H1 (cell line): Measurements from ENCODE around the gene CHRNA9. TPM values are rescaled to one million over a fixed set of nuclear protein-coding genes. Genes with fewer than 3 reads are reported as not detected.
A peak's percentile ranks its signal among the peaks of the same experiment; 100 is the strongest.

Experiments
- CTCF ChIA-PET: fragments of 300-600 bp; sonication (Branson Sonifier 250); formaldehyde crosslinking; loops from one replicate; lab custom pipeline; 2021; ENCODE audit not compliant: partially characterized antibody; lab: Charles Lee
- POLR2A ChIA-PET: fragments of 300-600 bp; sonication (Branson Sonifier 250); formaldehyde crosslinking; loops from one replicate; lab custom pipeline; 2021; ENCODE audit warnings: inconsistent platforms; ENCODE audit not compliant: partially characterized antibody; lab: Charles Lee
- DNase-seq, 2 experiments: peaks; one replicate each; pipeline versions ENCODE4 v3.0.0 to v3.0.0-alpha.2; 2010 to 2022; ENCODE audit warnings: low spot score in 2 of 2, low read depth in 1 of 2, mixed read lengths in 1 of 2
- FAIRE-seq: peaks from 2 replicates; lab custom pipeline; 2011; peaks lifted over from hg19 to GRCh38; lab: Jason Lieb, UNC
- H2AFZ ChIP-seq: 2 replicates; pipeline ENCODE4 v1.8.1; 2012; ENCODE audit warnings: low read length, inconsistent platforms
- H2AK5ac ChIP-seq: 2 replicates; pipeline ENCODE4 v1.6.1; 2013; ENCODE audit warnings: low read depth, low read length
- H2BK120ac ChIP-seq: replicated peaks from 2 replicates; pipeline ENCODE3; 2013; ENCODE audit warnings: low read depth, low read length, inconsistent platforms
- H2BK12ac ChIP-seq: 2 replicates; pipeline ENCODE4 v1.6.1; 2013; ENCODE audit warnings: low read depth, low read length
- H2BK15ac ChIP-seq: 2 replicates; pipeline ENCODE4 v1.6.1; 2013; ENCODE audit warnings: low read length
- H2BK20ac ChIP-seq: 2 replicates; pipeline ENCODE4 v1.6.1; 2013; ENCODE audit warnings: low read length
- H2BK5ac ChIP-seq: 2 replicates; pipeline ENCODE4 v1.6.1; 2013; ENCODE audit warnings: low read depth, low read length
- H3K14ac ChIP-seq: 2 replicates; pipeline ENCODE4 v1.6.1; 2013; ENCODE audit warnings: inconsistent platforms; ENCODE audit not compliant: insufficient read length
- H3K18ac ChIP-seq: 2 replicates; pipeline ENCODE4 v1.6.1; 2013; ENCODE audit warnings: low read length; ENCODE audit errors: extremely low read depth
- H3K23ac ChIP-seq: 2 replicates; pipeline ENCODE4 v1.6.1; 2013; ENCODE audit warnings: inconsistent platforms; ENCODE audit not compliant: insufficient read length
- H3K23me2 ChIP-seq: 2 replicates; pipeline ENCODE4 v1.6.1; 2013; ENCODE audit warnings: low read depth, low read length
- H3K27ac ChIP-seq: 2 replicates; pipeline ENCODE4 v1.6.1; 2011; ENCODE audit warnings: low read depth, low read length, inconsistent platforms
- H3K27me3 ChIP-seq, 4 experiments: replicated peaks in 1 of 4; 1 replicate in 1 of 4; 2 replicates in 3 of 4; pipeline versions ENCODE4 v1.6.1 to v1.8.1; 2011 to 2013; ENCODE audit warnings: low read length in 3 of 4, mild to moderate bottlenecking in 3 of 4, inconsistent platforms in 2 of 4, mixed read lengths in 2 of 4, moderate library complexity in 1 of 4; ENCODE audit not compliant: control insufficient read depth in 3 of 4, insufficient read depth in 3 of 4; ENCODE audit errors: extremely low read depth in 1 of 4
- H3K36me3 ChIP-seq, 4 experiments: 2 replicates each; pipeline versions ENCODE4 v1.6.1 to v1.8.1; 2011 to 2013; ENCODE audit warnings: mild to moderate bottlenecking in 4 of 4, low read length in 3 of 4, moderate library complexity in 2 of 4, control low read depth in 1 of 4, inconsistent platforms in 1 of 4; ENCODE audit not compliant: insufficient read depth in 4 of 4, control insufficient read depth in 2 of 4
- H3K4ac ChIP-seq: replicated peaks from 2 replicates; pipeline ENCODE3; 2013; ENCODE audit warnings: low read length, low read depth, mixed read lengths, inconsistent platforms; ENCODE audit not compliant: insufficient read length
- H3K4me1 ChIP-seq, 4 experiments: replicated peaks in 1 of 4; 1 replicate in 1 of 4; 2 replicates in 3 of 4; pipeline versions ENCODE4 v1.6.1 to v1.8.1; 2011 to 2013; ENCODE audit warnings: low read length in 3 of 4, inconsistent platforms in 2 of 4, mixed read lengths in 1 of 4; ENCODE audit not compliant: insufficient read depth in 4 of 4, control insufficient read depth in 3 of 4
- H3K4me2 ChIP-seq, 2 experiments: 2 replicates each; pipeline versions ENCODE4 v1.6.1 to v1.8.1; 2011 to 2013; ENCODE audit warnings: low read depth in 2 of 2, low read length in 2 of 2, control low read depth in 1 of 2, inconsistent platforms in 1 of 2, mild to moderate bottlenecking in 1 of 2; ENCODE audit not compliant: insufficient read depth in 1 of 2
- H3K4me3 ChIP-seq, 4 experiments: fragments of 200-600, 300-600 bp in 1 of 4; sonication (generic), shearing (Covaris generic), sonication (Bioruptor Twin) in 1 of 4; 2 replicates each; pipeline versions ENCODE4 v1.5.1 to v1.8.1; 2011 to 2016; ENCODE audit warnings: low read length in 4 of 4, low read depth in 3 of 4, control low read depth in 2 of 4, inconsistent platforms in 2 of 4, mild to moderate bottlenecking in 2 of 4, mixed read lengths in 1 of 4, moderate library complexity in 1 of 4; ENCODE audit not compliant: insufficient read depth in 2 of 4; ENCODE audit errors: extremely low read depth in 1 of 4
- H3K56ac ChIP-seq: replicated peaks from 2 replicates; pipeline ENCODE3; 2013; ENCODE audit warnings: low read depth, mild to moderate bottlenecking, mixed read lengths, low read length, inconsistent platforms; ENCODE audit not compliant: insufficient read length
- H3K79me1 ChIP-seq: 2 replicates; pipeline ENCODE4 v1.6.1; 2013; ENCODE audit warnings: low read depth, low read length, control low read depth
- H3K79me2 ChIP-seq, 2 experiments: 2 replicates each; pipeline versions ENCODE4 v1.6.1 to v1.8.1; 2012 to 2013; ENCODE audit warnings: low read length in 2 of 2, mild to moderate bottlenecking in 2 of 2, inconsistent platforms in 1 of 2; ENCODE audit not compliant: insufficient read depth in 2 of 2, control insufficient read depth in 1 of 2
- H3K9ac ChIP-seq, 4 experiments: replicated peaks in 1 of 4; 1 replicate in 1 of 4; 2 replicates in 3 of 4; pipeline versions ENCODE4 v1.6.1 to v1.8.1; 2011 to 2013; ENCODE audit warnings: low read depth in 3 of 4, low read length in 3 of 4, control low read depth in 2 of 4, mild to moderate bottlenecking in 2 of 4, moderate library complexity in 2 of 4, inconsistent platforms in 1 of 4; ENCODE audit errors: extremely low read depth in 1 of 4
- H3K9me3 ChIP-seq, 2 experiments: 2 replicates each; pipeline versions ENCODE4 v1.6.1 to v1.8.1; 2012 to 2013; ENCODE audit warnings: mild to moderate bottlenecking in 2 of 2, moderate library complexity in 2 of 2, control low read depth in 1 of 2, inconsistent platforms in 1 of 2, low read depth in 1 of 2, low read length in 1 of 2, mixed read lengths in 1 of 2; ENCODE audit not compliant: insufficient read depth in 2 of 2
- H4K20me1 ChIP-seq, 2 experiments: replicated peaks in 1 of 2; 2 replicates each; pipeline versions ENCODE3 to v1.8.1; 2011 to 2013; ENCODE audit warnings: inconsistent platforms in 2 of 2, low read length in 2 of 2, mild to moderate bottlenecking in 1 of 2; ENCODE audit not compliant: insufficient read depth in 2 of 2, control insufficient read depth in 1 of 2
- H4K5ac ChIP-seq: 2 replicates; pipeline ENCODE4 v1.6.1; 2013; ENCODE audit warnings: low read length, low read depth, mixed read lengths, inconsistent platforms; ENCODE audit not compliant: insufficient read length
- H4K8ac ChIP-seq: 2 replicates; pipeline ENCODE4 v1.8.0; 2013; ENCODE audit warnings: mild to moderate bottlenecking, moderate library complexity, low read length, inconsistent platforms; ENCODE audit not compliant: insufficient read depth; ENCODE audit errors: extremely low read depth
- H4K91ac ChIP-seq: replicated peaks from 2 replicates; pipeline ENCODE3; 2013; ENCODE audit warnings: low read length, mixed read lengths, inconsistent platforms; ENCODE audit not compliant: insufficient read length
- GTF2F1 ChIP-seq: IDR thresholded peaks from 2 replicates; pipeline ENCODE4 v1.6.1; 2012; ENCODE audit warnings: low read depth, low read length, improper control_type of control experiment, borderline replicate concordance
- JUND ChIP-seq: IDR thresholded peaks from 2 replicates; pipeline ENCODE4 v1.6.1; 2011; ENCODE audit warnings: mild to moderate bottlenecking, improper control_type of control experiment, low read length
- WGBS, 2 experiments: shearing (Covaris generic) in 1 of 2; methylation state at CpG; one replicate each; pipeline versions ENCODE4 v1.1.6 to v1.1.7; 2013 to 2015; ENCODE audit warnings: low lambda C conversion rate in 2 of 2, mixed read lengths in 2 of 2, inconsistent platforms in 1 of 2, low coverage in 1 of 2, missing lambda C conversion rate in 1 of 2; ENCODE audit not compliant: insufficient replicate concordance in 2 of 2, insufficient coverage in 1 of 2, insufficient read length in 1 of 2; ENCODE audit errors: extremely low coverage in 1 of 2, missing lambda C conversion rate in 1 of 2; 5-methylcytosine and 5-hydroxymethylcytosine counted together
- polyA plus RNA-seq, 7 experiments: library from polyadenylated mRNA; depleted of rRNA in 3 of 7; stranded (reverse) in 5 of 7; unstranded in 2 of 7; fragments of >200 nt in 5 of 7; fragments of 200-250 nt in 2 of 7; gene quantifications; 1 replicate in 5 of 7; 2 replicates in 1 of 7; 4 replicates in 1 of 7; pipeline versions ENCODE4 v1.2.1 to v1.2.3, GENCODE V29; 2011 to 2013; ENCODE audit warnings: missing spikeins in 2 of 7, mixed read lengths in 2 of 7
- total RNA-seq: library from RNA; stranded (reverse); fragmentation: NEBNext Ultra II Directional; extraction: Animal tissue kit (Norgen Biotek cat#: 25700); gene quantifications from 2 replicates; pipeline ENCODE4 v1.2.1, GENCODE V29; 2021
- TF ChIP-seq, protein P1 (sequence below): IDR thresholded peaks from 2 replicates; pipeline ENCODE4 v1.6.1; 2012; ENCODE audit warnings: inconsistent platforms

The CHRNA9 gene
- total and polyA plus RNA-seq, 2 of the 8 experiments (the other 6 are each of a cell fraction or from before 2014, with no cell fraction given): 1.4 to 3.3 TPM

DNA sequence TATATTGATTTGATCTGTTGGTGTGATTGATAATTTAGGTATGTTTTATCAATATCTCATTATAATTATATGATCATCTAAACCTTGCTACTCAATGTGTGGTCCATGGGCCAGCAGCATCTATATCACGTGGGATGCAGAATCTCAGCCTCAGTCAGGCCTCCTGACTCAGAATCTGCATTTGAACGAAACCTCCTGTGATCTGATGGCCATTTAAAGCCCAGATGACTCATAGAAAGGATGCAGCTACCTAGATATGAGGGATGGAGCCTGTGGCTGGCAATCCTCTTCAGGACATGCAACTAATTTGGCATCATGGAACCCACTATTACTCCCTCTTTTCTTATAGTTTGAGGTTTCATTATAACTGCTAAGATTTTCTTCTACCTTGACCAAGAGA lies 11.3 kb upstream of the CHRNA9 start:
- Histone ChIP-seq H3K27me3 (no peaks in the 10 kb centered on the region), H3K9me3 (no peaks in the 10 kb centered on the region), H3K23ac (no peak overlapping the region), H3K36me3 (no peaks in the 10 kb centered on the region), H2BK20ac (no peak overlapping the region), H3K18ac (no peak overlapping the region), H4K20me1 (no peaks in the 10 kb centered on the region), H2BK12ac (no peak overlapping the region), H3K79me1 (no peaks in the 10 kb centered on the region), H2AK5ac (no peak overlapping the region), H2BK120ac (no peak overlapping the region), H3K4me2 (no peak overlapping the region), H2BK5ac (peak overlapping the region; percentile 60; the same call in 1 of the 2 replicates), H3K4me1 (peaks cover 0 to 5% (median 0%) of the 10 kb centered on the region in 4 experiments; a peak in 1 of 7 replicates), H3K14ac (no peak overlapping the region), H4K91ac (no peak overlapping the region), H2AFZ (no peak overlapping the region), H4K8ac (no peak overlapping the region), H3K9ac (no peak overlapping the region), H3K79me2 (no peaks in the 10 kb centered on the region), H3K23me2 (no peaks in the 10 kb centered on the region), H4K5ac (no peak overlapping the region), H3K56ac (no peak overlapping the region), H2BK15ac (no peak overlapping the region), H3K4me3 (no peak overlapping the region), H3K27ac (no peak overlapping the region), H3K4ac (no peak overlapping the region)
- ChIA-PET POLR2A (no interaction called here), CTCF (interaction anchor here (0.8 to 5.4 kb wide), 7 partner anchors 13 to 565 kb away, joined by 3 to 39 read pairs (median 3); no protein-coding TSS in a partner anchor)
- DNase-seq: no peak
- TF ChIP-seq JUND: peak; percentile 75
- TF ChIP-seq, protein P1, sequence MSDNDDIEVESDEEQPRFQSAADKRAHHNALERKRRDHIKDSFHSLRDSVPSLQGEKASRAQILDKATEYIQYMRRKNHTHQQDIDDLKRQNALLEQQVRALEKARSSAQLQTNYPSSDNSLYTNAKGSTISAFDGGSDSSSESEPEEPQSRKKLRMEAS: no peak
- TF ChIP-seq GTF2F1: no peak
- 50% methylated on average over 2 of the region's 2 CpGs; no CpG with 5 or more reads in 1 of the 2 experiments for WGBS, 2 experiments
- no peak for FAIRE-seq
